Measurements from ENCODE around the gene DYNC2H1. TPM values are rescaled to one million over a fixed set of nuclear protein-coding genes. Genes with fewer than 3 reads are reported as not detected.

DYNC2H1 gene
- total RNA-seq, 4 donors from 2014 or later, result 4.7 to 14.0 (median 8.1) TPM

GRCh38 chr11:103520792-103521191 is 411.6 kb downstream of the DYNC2H1 start:
- Histone ChIP-seq H3K9me3 (no peaks in the 10 kb centered on the region), H3K4me1 (no peaks in the 10 kb centered on the region), H3K4me3 (no peak overlapping the region), H3K27ac (no peak overlapping the region), H3K27me3 (no peaks in the 10 kb centered on the region), H3K36me3 (no peaks in the 10 kb centered on the region)
- TF ChIP-seq, protein P1, sequence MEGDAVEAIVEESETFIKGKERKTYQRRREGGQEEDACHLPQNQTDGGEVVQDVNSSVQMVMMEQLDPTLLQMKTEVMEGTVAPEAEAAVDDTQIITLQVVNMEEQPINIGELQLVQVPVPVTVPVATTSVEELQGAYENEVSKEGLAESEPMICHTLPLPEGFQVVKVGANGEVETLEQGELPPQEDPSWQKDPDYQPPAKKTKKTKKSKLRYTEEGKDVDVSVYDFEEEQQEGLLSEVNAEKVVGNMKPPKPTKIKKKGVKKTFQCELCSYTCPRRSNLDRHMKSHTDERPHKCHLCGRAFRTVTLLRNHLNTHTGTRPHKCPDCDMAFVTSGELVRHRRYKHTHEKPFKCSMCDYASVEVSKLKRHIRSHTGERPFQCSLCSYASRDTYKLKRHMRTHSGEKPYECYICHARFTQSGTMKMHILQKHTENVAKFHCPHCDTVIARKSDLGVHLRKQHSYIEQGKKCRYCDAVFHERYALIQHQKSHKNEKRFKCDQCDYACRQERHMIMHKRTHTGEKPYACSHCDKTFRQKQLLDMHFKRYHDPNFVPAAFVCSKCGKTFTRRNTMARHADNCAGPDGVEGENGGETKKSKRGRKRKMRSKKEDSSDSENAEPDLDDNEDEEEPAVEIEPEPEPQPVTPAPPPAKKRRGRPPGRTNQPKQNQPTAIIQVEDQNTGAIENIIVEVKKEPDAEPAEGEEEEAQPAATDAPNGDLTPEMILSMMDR (IDR thresholded peaks at IDR 0.05), result no peak
- TF ChIP-seq POLR2A (IDR thresholded peaks at IDR 0.05), result no peak
- DNase-seq, result no peak

DNA sequence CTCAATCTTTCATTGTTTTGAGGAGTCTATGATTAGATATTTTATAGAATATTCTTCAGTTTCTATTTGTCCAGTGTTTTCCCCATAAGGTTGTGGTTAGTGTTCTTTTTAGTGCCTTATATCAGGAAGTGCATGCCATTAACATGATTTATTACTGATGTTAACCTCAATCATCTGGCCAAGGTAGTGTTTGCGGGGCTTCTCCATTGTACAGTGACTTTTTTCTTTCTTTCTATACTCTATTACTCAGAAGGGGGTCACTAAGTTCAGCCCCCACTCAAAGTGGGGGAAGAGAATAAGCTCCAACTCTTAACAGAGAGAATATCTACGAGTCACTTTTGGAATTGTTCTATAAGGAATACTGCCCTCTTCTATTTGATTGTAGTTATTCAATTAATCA is 415.8 kb downstream of the DYNC2H1 start:
- Histone ChIP-seq H3K9me3 (no peaks in the 10 kb centered on the region), H3K27ac (no peak overlapping the region), H3K4me1 (no peaks in the 10 kb centered on the region), H3K4me3 (no peak overlapping the region), H3K36me3 (no peaks in the 10 kb centered on the region), H3K27me3 (no peaks in the 10 kb centered on the region)
- TF ChIP-seq, protein P1 (IDR thresholded peaks at IDR 0.05), result no peak
- no peak for TF ChIP-seq POLR2A (IDR thresholded peaks at IDR 0.05)
- no peak for DNase-seq

- Histone ChIP-seq H3K9me3 (no peaks in the 10 kb centered on the region), H3K4me3 (no peak overlapping the region), H3K27ac (no peak overlapping the region), H3K36me3 (no peaks in the 10 kb centered on the region), H3K27me3 (no peaks in the 10 kb centered on the region), H3K4me1 (no peaks in the 10 kb centered on the region)
- TF ChIP-seq POLR2A (IDR thresholded peaks at IDR 0.05), result no peak
- TF ChIP-seq, protein P1 (IDR thresholded peaks at IDR 0.05), result no peak
- DNase-seq, result no peak
These were observed 418.8 kb downstream of the DYNC2H1 start for GRCh38 chr11:103528046-103528445.

DNA sequence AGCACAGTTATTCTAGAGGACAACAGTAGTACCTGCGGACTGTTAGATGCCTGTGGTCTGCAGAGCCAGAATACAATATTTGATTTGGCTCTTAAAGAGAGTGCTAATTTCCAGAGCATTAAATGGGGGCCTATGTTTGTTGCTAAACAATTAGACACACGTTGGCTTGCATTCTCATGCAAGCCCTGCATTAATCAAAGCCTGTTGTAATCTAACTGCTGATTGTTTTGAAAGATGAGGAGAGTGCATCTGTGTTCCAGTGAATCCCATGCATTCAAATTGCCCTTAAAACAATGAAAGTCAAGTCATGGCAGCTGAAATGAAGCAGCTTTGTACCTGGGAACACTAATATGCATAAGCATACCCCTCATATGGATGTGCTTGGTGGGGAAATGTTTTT is 419.4 kb downstream of the DYNC2H1 start:
- Histone ChIP-seq H3K9me3 (no peaks in the 10 kb centered on the region), H3K4me3 (no peak overlapping the region), H3K27ac (no peak overlapping the region), H3K36me3 (no peaks in the 10 kb centered on the region), H3K4me1 (no peaks in the 10 kb centered on the region), H3K27me3 (no peaks in the 10 kb centered on the region)
- TF ChIP-seq POLR2A (IDR thresholded peaks at IDR 0.05), result no peak
- TF ChIP-seq, protein P1 (IDR thresholded peaks at IDR 0.05), result no peak
- no peak for DNase-seq

DNA sequence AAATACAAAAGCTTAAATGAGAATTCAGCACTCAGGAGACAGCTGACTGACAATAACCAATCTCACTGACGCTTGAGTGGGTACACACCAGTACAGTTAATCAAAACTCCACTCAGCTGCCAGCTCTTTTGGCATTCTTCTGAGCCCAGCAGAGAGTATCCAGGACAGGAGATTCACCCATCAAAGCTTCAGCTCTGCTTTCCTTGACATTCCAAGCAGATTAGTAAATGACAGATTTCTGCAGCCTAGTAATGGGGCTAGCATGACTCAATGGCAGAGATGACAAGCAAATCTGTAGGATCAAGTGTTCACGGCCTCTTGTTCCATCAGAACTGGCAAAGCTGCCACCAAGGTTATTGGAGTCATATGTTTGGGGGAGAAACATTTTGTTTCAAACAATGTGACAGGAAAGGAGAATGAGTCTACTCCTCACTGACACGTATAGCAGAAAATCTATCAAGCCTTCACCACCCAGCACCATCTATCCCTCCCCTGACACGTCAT is 420.0 kb downstream of the DYNC2H1 start:
- H3K36me3 ChIP-seq, result no peaks in the 10 kb centered on the region
- no peaks in the 10 kb centered on the region for H3K4me1 ChIP-seq
- no peak overlapping the region for H3K4me3 ChIP-seq
- no peak for DNase-seq
- H3K9me3 ChIP-seq, result no peaks in the 10 kb centered on the region
- no peak for TF ChIP-seq POLR2A (IDR thresholded peaks at IDR 0.05)
- TF ChIP-seq, protein P1 (IDR thresholded peaks at IDR 0.05), result no peak
- no peak overlapping the region for H3K27ac ChIP-seq
- no peaks in the 10 kb centered on the region for H3K27me3 ChIP-seq

Small RNA genes within 50 kb of the gene (small RNA-seq; reads per million reads assigned to genes)
- gene AP003461.1, result 0 reads per million in 2 donors

Other genes starting within 250 kb of the DYNC2H1 start
- gene MMP12, start 234.4 kb upstream of the DYNC2H1 start, total RNA-seq, result under 1 TPM in 2 of 4 donors, not detected in 2; 0.40 to 0.53 TPM
- gene MMP13, start 153.7 kb upstream of the DYNC2H1 start, total RNA-seq, result not detected
- 10 to 100 TPM; 27.6 to 50.1 (median 33.8) TPM for gene DCUN1D5, start 17.3 kb upstream of the DYNC2H1 start, total RNA-seq

Measured in Peyer's patch (tissue), 4 donors.